GM13976 (cell line): Measurements from ENCODE around the gene WDR53.
"Not testable (repeated sequence)": the region's sequence is repeated elsewhere in the genome, so short reads cannot be mapped to it uniquely, and the experiment has no call there.

ENCODE experiments used
- DNase-seq: peaks from one replicate; pipeline ENCODE4 v3.0.0; 2012; ENCODE audit warnings: low spot score
- in situ Hi-C: fragments of 300-500 bp; cut with MboI; formaldehyde crosslinking; loops from one replicate; pipeline ENCODE4 v1.12.0; 2022; ENCODE audit warnings: low sequenced_read_pairs, mixed read lengths, inconsistent platforms; ENCODE audit not compliant: unreplicated experiment
- TF ChIP-seq, protein P1 (sequence below): IDR thresholded peaks from 2 replicates; pipeline ENCODE4 v1.5.1; 2012; ENCODE audit warnings: borderline replicate concordance, mild to moderate bottlenecking; ENCODE audit not compliant: insufficient read depth; ENCODE audit errors: extremely low read depth, missing control alignments, control extremely low read depth

Gene WDR53

GRCh38 chr3:196568246-196569002 lies at the start of gene WDR53, which contains the start of gene FBXO45:
Gene WDR53, minus strand, starts transcription at chr3:196568554. Its CDS starts 7,079 bp downstream, at chr3:196561475.
Gene FBXO45, plus strand, starts transcription at chr3:196568660. Its CDS starts 325 bp downstream, at chr3:196568985.
- DNase-seq: peak; percentile 98
- TF ChIP-seq, protein P1, sequence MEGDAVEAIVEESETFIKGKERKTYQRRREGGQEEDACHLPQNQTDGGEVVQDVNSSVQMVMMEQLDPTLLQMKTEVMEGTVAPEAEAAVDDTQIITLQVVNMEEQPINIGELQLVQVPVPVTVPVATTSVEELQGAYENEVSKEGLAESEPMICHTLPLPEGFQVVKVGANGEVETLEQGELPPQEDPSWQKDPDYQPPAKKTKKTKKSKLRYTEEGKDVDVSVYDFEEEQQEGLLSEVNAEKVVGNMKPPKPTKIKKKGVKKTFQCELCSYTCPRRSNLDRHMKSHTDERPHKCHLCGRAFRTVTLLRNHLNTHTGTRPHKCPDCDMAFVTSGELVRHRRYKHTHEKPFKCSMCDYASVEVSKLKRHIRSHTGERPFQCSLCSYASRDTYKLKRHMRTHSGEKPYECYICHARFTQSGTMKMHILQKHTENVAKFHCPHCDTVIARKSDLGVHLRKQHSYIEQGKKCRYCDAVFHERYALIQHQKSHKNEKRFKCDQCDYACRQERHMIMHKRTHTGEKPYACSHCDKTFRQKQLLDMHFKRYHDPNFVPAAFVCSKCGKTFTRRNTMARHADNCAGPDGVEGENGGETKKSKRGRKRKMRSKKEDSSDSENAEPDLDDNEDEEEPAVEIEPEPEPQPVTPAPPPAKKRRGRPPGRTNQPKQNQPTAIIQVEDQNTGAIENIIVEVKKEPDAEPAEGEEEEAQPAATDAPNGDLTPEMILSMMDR: peak; percentile 5
- in situ Hi-C loops: no loop called here

DNA sequence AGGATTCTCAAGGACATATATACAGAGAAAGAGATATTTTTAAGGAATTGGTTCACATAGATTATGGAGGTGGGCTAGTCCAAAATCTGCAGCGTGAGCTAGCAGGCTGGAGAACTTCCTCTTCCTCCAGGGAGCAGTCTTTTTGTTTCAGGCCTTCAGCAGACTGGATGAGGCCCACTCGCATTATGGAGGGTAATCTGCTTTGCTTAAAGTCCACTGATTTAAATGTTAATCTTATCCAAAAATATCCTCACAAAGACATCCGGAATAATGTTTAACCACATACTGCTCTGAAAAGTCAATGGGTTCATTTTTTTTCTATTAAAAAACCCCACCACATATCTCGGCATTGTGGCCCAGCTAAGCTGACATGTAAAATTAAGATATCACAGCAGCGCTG lies 48.9 kb upstream of the WDR53 start:
- TF ChIP-seq, protein P1: no peak
- in situ Hi-C loops: no loop called here
- no peak for DNase-seq

DNA sequence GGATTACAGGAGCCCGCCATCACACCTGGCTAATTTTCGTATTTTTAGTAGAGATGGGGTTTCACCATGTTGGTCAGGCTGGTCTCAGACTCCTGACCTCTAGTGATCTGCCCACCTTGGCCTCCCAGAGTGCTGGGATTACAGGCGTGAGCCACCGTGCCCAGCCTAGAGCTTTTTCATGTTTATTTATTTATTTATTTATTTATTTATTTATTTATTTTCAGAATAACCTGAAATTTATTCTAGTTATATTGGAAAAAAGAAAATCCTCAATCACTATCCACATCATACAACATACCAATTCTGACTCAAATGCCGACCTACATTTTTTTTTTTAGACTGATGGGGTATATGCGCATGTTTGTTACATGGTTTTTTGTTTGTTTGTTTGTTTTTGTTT lies 46.9 kb upstream of the WDR53 start:
- in situ Hi-C loops, DNase-seq: not testable (repeated sequence)

- no peak for DNase-seq
- TF ChIP-seq, protein P1: no peak
- in situ Hi-C loops: no loop called here
Observed at GRCh38 chr3:196611761-196612483, 43.6 kb upstream of the WDR53 start.

DNA sequence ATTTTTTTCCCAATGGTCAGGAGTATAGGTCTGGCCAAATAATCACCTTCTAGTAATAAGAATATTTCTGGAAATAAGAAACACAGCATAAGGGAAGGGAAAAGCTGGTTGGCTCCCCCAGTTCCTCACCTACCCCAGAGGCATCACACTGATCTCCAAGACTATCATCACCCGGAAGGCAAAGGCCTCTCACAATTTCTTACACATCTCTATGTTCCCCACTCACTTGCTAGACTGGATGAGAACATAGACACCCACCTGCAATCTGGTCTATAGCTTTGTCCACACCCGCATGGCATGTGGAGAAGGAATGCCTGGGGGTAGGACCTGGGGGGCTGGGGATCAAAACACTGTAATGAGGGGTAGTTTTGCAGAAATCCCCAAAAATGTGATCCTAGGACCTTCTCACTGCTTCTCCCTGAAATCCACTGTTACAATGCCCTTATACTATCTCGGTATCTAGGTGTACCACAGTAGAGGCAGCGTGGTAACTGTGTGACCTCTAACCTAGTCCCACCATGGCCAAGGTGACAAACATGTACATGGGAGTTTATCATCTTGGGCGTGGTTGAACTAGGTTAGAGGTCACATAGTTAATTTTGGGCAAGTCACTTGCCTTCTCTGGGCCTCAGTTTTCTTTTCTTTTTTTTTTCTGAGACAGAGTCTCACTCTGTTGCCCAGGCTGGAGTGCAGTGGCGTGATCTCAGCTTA lies 41.6 kb upstream of the WDR53 start:
- in situ Hi-C loops: loop anchor here (10.0 kb wide), 1 partner anchor 75 kb away; no protein-coding TSS in a partner anchor
- TF ChIP-seq, protein P1: no peak
- no peak for DNase-seq

DNA sequence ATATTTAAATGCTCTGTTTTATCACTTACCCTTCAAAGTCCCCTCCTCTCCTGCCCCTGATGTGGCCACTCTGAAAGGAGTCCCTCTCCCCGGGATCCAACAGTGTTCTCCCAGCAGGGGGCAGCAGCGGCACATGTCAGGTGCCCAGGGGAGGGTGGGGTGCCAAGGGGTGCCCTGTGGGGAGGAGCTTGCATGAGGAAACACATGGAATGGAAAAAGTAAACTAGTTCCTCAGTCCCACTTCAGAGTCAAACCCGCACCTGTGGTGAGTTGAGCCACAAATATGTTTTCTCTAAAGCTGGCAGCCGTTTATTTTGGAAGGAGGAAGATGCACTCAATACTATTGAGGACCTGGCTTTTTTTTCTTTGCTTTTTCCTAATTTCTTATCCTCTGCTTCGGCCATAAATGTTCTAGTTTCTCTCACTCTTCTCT lies 41.0 kb upstream of the WDR53 start:
- TF ChIP-seq, protein P1: peak; percentile 69
- in situ Hi-C loops: loop anchor here (10.0 kb wide), 1 partner anchor 75 kb away; no protein-coding TSS in a partner anchor
- DNase-seq: peak; percentile 88

GRCh38 chr3:196608693-196609092 lies 40.3 kb upstream of the WDR53 start:
- TF ChIP-seq, protein P1: no peak
- no peak for DNase-seq
- in situ Hi-C loops: loop anchor here (10.0 kb wide), 1 partner anchor 76 kb away; no protein-coding TSS in a partner anchor
